IMR-90 (cell line): Measurements from ENCODE around the gene CMSS1.

ENCODE experiments used
- BHLHE40 ChIP-seq: fragments of 150-350 bp; IDR thresholded peaks from 2 replicates; pipeline ENCODE4 v1.6.1; 2016; ENCODE audit warnings: mild to moderate bottlenecking, low read depth, low read length
- CEBPB ChIP-seq: IDR thresholded peaks from 2 replicates; pipeline ENCODE4 v1.6.1; 2012; ENCODE audit warnings: low read depth, low read length, improper control_type of control experiment
- CHD1 ChIP-seq: IDR thresholded peaks from 2 replicates; pipeline ENCODE4 v1.6.1; 2012; ENCODE audit warnings: low read depth, low read length, improper control_type of control experiment
- CTCF ChIP-seq: conservative IDR thresholded peaks from 2 replicates; pipeline ENCODE4 v1.5.1; 2012; ENCODE audit warnings: mild to moderate bottlenecking, low read depth, low read length, improper control_type of control experiment
- FOS ChIP-seq: fragments of 150-350 bp; IDR thresholded peaks from 2 replicates; pipeline ENCODE4 v1.6.1; 2016; ENCODE audit warnings: low read depth, low read length
- MAFK ChIP-seq: IDR thresholded peaks from 2 replicates; pipeline ENCODE4 v1.6.1; 2012; ENCODE audit warnings: low read depth, low read length, improper control_type of control experiment
- MAZ ChIP-seq: IDR thresholded peaks from 2 replicates; pipeline ENCODE4 v1.6.1; 2012; ENCODE audit warnings: low read depth, mild to moderate bottlenecking, low read length, improper control_type of control experiment, moderate library complexity, borderline replicate concordance
- MXI1 ChIP-seq: IDR thresholded peaks from 2 replicates; pipeline ENCODE4 v1.6.1; 2012; ENCODE audit warnings: low read depth, mild to moderate bottlenecking, low read length, moderate library complexity, borderline replicate concordance
- POLR2A ChIP-seq: IDR thresholded peaks from 2 replicates; pipeline ENCODE4 v1.6.1; 2012; ENCODE audit warnings: mild to moderate bottlenecking, low read depth, low read length
- RAD21 ChIP-seq: IDR thresholded peaks from 2 replicates; pipeline ENCODE4 v1.6.1; 2012; ENCODE audit warnings: low read length, improper control_type of control experiment
- RFX5 ChIP-seq: IDR thresholded peaks from 2 replicates; pipeline ENCODE4 v1.8.0; 2012; ENCODE audit warnings: low read depth, mild to moderate bottlenecking, low read length, moderate library complexity
- SMC3 ChIP-seq: fragments of 150-350 bp; IDR thresholded peaks from 2 replicates; pipeline ENCODE4 v1.6.1; 2016; ENCODE audit warnings: low read depth, mild to moderate bottlenecking, antibody characterized with exemption, low read length, moderate library complexity

GRCh38 chr3:100079328-100079727 lies 261.7 kb downstream of the CMSS1 start:
- TF ChIP-seq CTCF: no peak
- no peak for TF ChIP-seq POLR2A
- TF ChIP-seq SMC3: no peak
- TF ChIP-seq CEBPB: no peak
- no peak for TF ChIP-seq MAZ
- TF ChIP-seq MAFK: peak; percentile 89
- TF ChIP-seq RAD21: no peak
- no peak for TF ChIP-seq BHLHE40
- TF ChIP-seq CHD1: no peak
- TF ChIP-seq MXI1: no peak
- TF ChIP-seq RFX5: no peak
- TF ChIP-seq FOS: no peak
